Measurements from ENCODE around the gene SLC2A6. TPM values are rescaled to one million over a fixed set of nuclear protein-coding genes. Genes with fewer than 3 reads are reported as not detected.
A peak's percentile ranks its signal among the peaks of the same experiment; 100 is the strongest.

SLC2A6 gene
- total RNA-seq, 1 donor from 2014 or later: 24.3 TPM

- H3K9me3 ChIP-seq (ENCODE audit: insufficient read depth, low read depth, low read length): no peaks in the 10 kb centered on the region
- H3K27me3 ChIP-seq (ENCODE audit: insufficient read depth, low read length): peaks cover 16% of the 10 kb centered on the region
- FAIRE-seq (no peak), DNase-seq (ENCODE audit: low read depth) (peak; percentile 8)
- no peak overlapping the region for H3K9ac ChIP-seq (ENCODE audit: low read length)
- H2AFZ ChIP-seq (ENCODE audit: low read depth, low read length): no peak overlapping the region
- no peaks in the 10 kb centered on the region for H3K4me1 ChIP-seq (ENCODE audit: insufficient read depth, low read length)
- Mint-ChIP-seq H3K4me1 (ENCODE audit: low read depth, unreplicated experiment) (no peaks in the 10 kb centered on the region), H3K27me3 (ENCODE audit: low read depth, unreplicated experiment) (peaks cover 27% of the 10 kb centered on the region), H3K9me3 (ENCODE audit: unreplicated experiment) (no peaks in the 10 kb centered on the region), H3K27ac (ENCODE audit: unreplicated experiment) (no peak overlapping the region), H3K36me3 (ENCODE audit: low read depth, unreplicated experiment) (no peaks in the 10 kb centered on the region), H3K4me3 (ENCODE audit: unreplicated experiment) (no peak overlapping the region)
- H3K4me2 ChIP-seq (ENCODE audit: low read length): no peak overlapping the region
- no peaks in the 10 kb centered on the region for H4K20me1 ChIP-seq (ENCODE audit: insufficient read depth, low read length)
- H3K27ac ChIP-seq (ENCODE audit: low read depth, low read length): no peak overlapping the region
- no peaks in the 10 kb centered on the region for H3K36me3 ChIP-seq (ENCODE audit: insufficient read depth, low read length)
- TF ChIP-seq EZH2 (IDR thresholded peaks at IDR 0.05; ENCODE audit: insufficient read depth, low read length): no peak
- TF ChIP-seq CTCF (IDR thresholded peaks at IDR 0.05; ENCODE audit: insufficient read depth, low read depth, low read length): no peak
- H3K79me2 ChIP-seq (ENCODE audit: insufficient read depth, low read length): no peaks in the 10 kb centered on the region
- no peak overlapping the region for H3K4me3 ChIP-seq (ENCODE audit: insufficient read depth, low read depth, low read length)
Measured at GRCh38 chr9:133449760-133450159, 29.1 kb downstream of the SLC2A6 start.

- Mint-ChIP-seq H3K36me3 (ENCODE audit: low read depth, unreplicated experiment) (peaks cover 4% of the 10 kb centered on the region), H3K9me3 (ENCODE audit: unreplicated experiment) (no peaks in the 10 kb centered on the region), H3K4me3 (ENCODE audit: unreplicated experiment) (no peak overlapping the region), H3K27me3 (ENCODE audit: low read depth, unreplicated experiment) (peaks cover 26% of the 10 kb centered on the region), H3K27ac (ENCODE audit: unreplicated experiment) (no peak overlapping the region), H3K4me1 (ENCODE audit: low read depth, unreplicated experiment) (no peaks in the 10 kb centered on the region)
- DNase-seq (ENCODE audit: low read depth) (no peak), FAIRE-seq (no peak)
- no peak overlapping the region for H3K4me2 ChIP-seq (ENCODE audit: low read length)
- no peaks in the 10 kb centered on the region for H3K36me3 ChIP-seq (ENCODE audit: insufficient read depth, low read length)
- TF ChIP-seq EZH2 (IDR thresholded peaks at IDR 0.05; ENCODE audit: insufficient read depth, low read length) (no peak), CTCF (IDR thresholded peaks at IDR 0.05; ENCODE audit: insufficient read depth, low read depth, low read length) (no peak)
- no peak overlapping the region for H3K27ac ChIP-seq (ENCODE audit: low read depth, low read length)
- no peaks in the 10 kb centered on the region for H3K9me3 ChIP-seq (ENCODE audit: insufficient read depth, low read depth, low read length)
- peaks cover 12% of the 10 kb centered on the region for H3K27me3 ChIP-seq (ENCODE audit: insufficient read depth, low read length)
- H3K9ac ChIP-seq (ENCODE audit: low read length): no peak overlapping the region
- no peaks in the 10 kb centered on the region for H3K79me2 ChIP-seq (ENCODE audit: insufficient read depth, low read length)
- H3K4me1 ChIP-seq (ENCODE audit: insufficient read depth, low read length): no peaks in the 10 kb centered on the region
- no peaks in the 10 kb centered on the region for H4K20me1 ChIP-seq (ENCODE audit: insufficient read depth, low read length)
- H2AFZ ChIP-seq (ENCODE audit: low read depth, low read length): no peak overlapping the region
- no peak overlapping the region for H3K4me3 ChIP-seq (ENCODE audit: insufficient read depth, low read depth, low read length)
Measured at GRCh38 chr9:133448487-133448972, 30.4 kb downstream of the SLC2A6 start.

GRCh38 chr9:133445293-133445969 is 33.5 kb downstream of the SLC2A6 start:
- Mint-ChIP-seq H3K4me3 (ENCODE audit: unreplicated experiment) (no peak overlapping the region), H3K9me3 (ENCODE audit: unreplicated experiment) (no peaks in the 10 kb centered on the region), H3K4me1 (ENCODE audit: low read depth, unreplicated experiment) (no peaks in the 10 kb centered on the region), H3K36me3 (ENCODE audit: low read depth, unreplicated experiment) (peaks cover 4% of the 10 kb centered on the region), H3K27me3 (ENCODE audit: low read depth, unreplicated experiment) (peaks cover 37% of the 10 kb centered on the region), H3K27ac (ENCODE audit: unreplicated experiment) (no peak overlapping the region)
- Histone ChIP-seq H3K4me3 (ENCODE audit: insufficient read depth, low read depth, low read length) (no peak overlapping the region), H3K27me3 (ENCODE audit: insufficient read depth, low read length) (peaks cover 12% of the 10 kb centered on the region), H3K4me1 (ENCODE audit: insufficient read depth, low read length) (no peaks in the 10 kb centered on the region), H3K36me3 (ENCODE audit: insufficient read depth, low read length) (no peaks in the 10 kb centered on the region), H3K9me3 (ENCODE audit: insufficient read depth, low read depth, low read length) (no peaks in the 10 kb centered on the region), H3K27ac (ENCODE audit: low read depth, low read length) (no peak overlapping the region), H2AFZ (ENCODE audit: low read depth, low read length) (no peak overlapping the region), H3K79me2 (ENCODE audit: insufficient read depth, low read length) (no peaks in the 10 kb centered on the region), H3K9ac (ENCODE audit: low read length) (no peak overlapping the region), H4K20me1 (ENCODE audit: insufficient read depth, low read length) (no peaks in the 10 kb centered on the region), H3K4me2 (ENCODE audit: low read length) (no peak overlapping the region)
- TF ChIP-seq EZH2 (IDR thresholded peaks at IDR 0.05; ENCODE audit: insufficient read depth, low read length) (no peak), CTCF (IDR thresholded peaks at IDR 0.05; ENCODE audit: insufficient read depth, low read depth, low read length) (no peak)
- FAIRE-seq (no peak), DNase-seq (ENCODE audit: low read depth) (no peak)

Measured in astrocyte (in vitro differentiated cells and primary cell).